ENCODE results near the gene OSBP2. TPM values are rescaled to one million over a fixed set of nuclear protein-coding genes. Genes with fewer than 3 reads are reported as not detected.

Gene OSBP2
- total RNA-seq, 2 experiments from 2014 or later: 0.58 to 0.72 TPM

- H3K27me3 Mint-ChIP-seq: peaks cover 43% of the 10 kb centered on the region
- ChIA-PET POLR2A (no interaction called here), CTCF (interaction anchor here (1.5 kb wide), 1 partner anchor 187 kb away, joined by 4 read pairs; no protein-coding TSS in a partner anchor)
- no peaks in the 10 kb centered on the region for H3K36me3 Mint-ChIP-seq (ENCODE audit: low read depth)
- TF ChIP-seq CTCF (IDR thresholded peaks at IDR 0.05): no peak
- H3K27ac Mint-ChIP-seq: no peak overlapping the region
- no peaks in the 10 kb centered on the region for H3K9me3 Mint-ChIP-seq
- no peak for DNase-seq
- ATAC-seq: no peak
- peaks cover 6% of the 10 kb centered on the region for H3K4me1 Mint-ChIP-seq (ENCODE audit: low read depth)
- no peak overlapping the region for H3K4me3 Mint-ChIP-seq
- intact Hi-C loops (cut with micrococcal nuclease): no loop called here
Observed at GRCh38 chr22:30821863-30822215, 127.2 kb downstream of the OSBP2 start.

- Mint-ChIP-seq H3K27me3 (peaks cover 42% of the 10 kb centered on the region), H3K9me3 (no peaks in the 10 kb centered on the region), H3K36me3 (ENCODE audit: low read depth) (no peaks in the 10 kb centered on the region), H3K27ac (no peak overlapping the region), H3K4me1 (ENCODE audit: low read depth) (peaks cover 9% of the 10 kb centered on the region), H3K4me3 (no peak overlapping the region)
- ATAC-seq: peak; percentile 22
- CTCF ChIA-PET: interaction anchor here (1.5 kb wide), 1 partner anchor 188 kb away, joined by 4 read pairs; no protein-coding TSS in a partner anchor
- intact Hi-C loops (cut with micrococcal nuclease): no loop called here
- TF ChIP-seq CTCF (IDR thresholded peaks at IDR 0.05): no peak
- peak; percentile 11 for DNase-seq
- POLR2A ChIA-PET: no interaction called here
Observed at GRCh38 chr22:30822216-30823014, 127.7 kb downstream of the OSBP2 start.

GRCh38 chr22:30823015-30823370 lies 128.3 kb downstream of the OSBP2 start:
- H3K4me3 Mint-ChIP-seq: no peak overlapping the region
- POLR2A ChIA-PET: no interaction called here
- H3K4me1 Mint-ChIP-seq (ENCODE audit: low read depth): peaks cover 11% of the 10 kb centered on the region
- no peak for TF ChIP-seq CTCF (IDR thresholded peaks at IDR 0.05)
- intact Hi-C loops (cut with micrococcal nuclease): no loop called here
- DNase-seq (peak; percentile 15), ATAC-seq (no peak)
- CTCF ChIA-PET: no interaction called here
- H3K27me3 Mint-ChIP-seq: peaks cover 42% of the 10 kb centered on the region
- no peaks in the 10 kb centered on the region for H3K9me3 Mint-ChIP-seq
- H3K27ac Mint-ChIP-seq: no peak overlapping the region
- H3K36me3 Mint-ChIP-seq (ENCODE audit: low read depth): no peaks in the 10 kb centered on the region

GRCh38 chr22:30824096-30824495 lies 129.4 kb downstream of the OSBP2 start:
- TF ChIP-seq CTCF (IDR thresholded peaks at IDR 0.05): no peak
- POLR2A ChIA-PET: interaction anchor here (1.0 kb wide), 1 partner anchor 220 kb away, joined by 3 read pairs; no protein-coding TSS in a partner anchor

GRCh38 chr22:30824711-30825110 lies 130.0 kb downstream of the OSBP2 start:
- DNase-seq (no peak), ATAC-seq (no peak)
- H3K27me3 Mint-ChIP-seq: peaks cover 39% of the 10 kb centered on the region
- peaks cover 11% of the 10 kb centered on the region for H3K4me1 Mint-ChIP-seq (ENCODE audit: low read depth)
- ChIA-PET POLR2A (interaction anchor here (1.0 kb wide), 1 partner anchor 219 kb away, joined by 3 read pairs; no protein-coding TSS in a partner anchor), CTCF (no interaction called here)
- H3K9me3 Mint-ChIP-seq: no peaks in the 10 kb centered on the region
- H3K36me3 Mint-ChIP-seq (ENCODE audit: low read depth): no peaks in the 10 kb centered on the region
- intact Hi-C loops (cut with micrococcal nuclease): no loop called here
- no peak for TF ChIP-seq CTCF (IDR thresholded peaks at IDR 0.05)
- no peak overlapping the region for H3K4me3 Mint-ChIP-seq
- H3K27ac Mint-ChIP-seq: no peak overlapping the region

More at GRCh38 chr22:30824096-30824495, 129.4 kb downstream of the OSBP2 start:
- no peak for DNase-seq
- Mint-ChIP-seq H3K27me3 (peaks cover 39% of the 10 kb centered on the region), H3K9me3 (no peaks in the 10 kb centered on the region), H3K4me3 (no peak overlapping the region), H3K36me3 (ENCODE audit: low read depth) (no peaks in the 10 kb centered on the region), H3K27ac (no peak overlapping the region), H3K4me1 (ENCODE audit: low read depth) (peaks cover 11% of the 10 kb centered on the region)
- intact Hi-C loops (cut with micrococcal nuclease): no loop called here
- CTCF ChIA-PET: no interaction called here
- ATAC-seq: no peak

Measured in activated CD8-positive, alpha-beta T cell treated with anti-CD3 and anti-CD28 coated beads for 36 hours (primary cell).